Fibroblast of villous mesenchyme (primary cell): ENCODE measurements around the gene CNTNAP2. TPM values are rescaled to one million over a fixed set of nuclear protein-coding genes. Genes with fewer than 3 reads are reported as not detected.
"Not testable (repeated sequence)": the region's sequence is repeated elsewhere in the genome, so short reads cannot be mapped to it uniquely, and the experiment has no call there.

Experiments used
- DNase-seq: peaks from one replicate; pipeline ENCODE4 v3.0.0-alpha.2; 2010; ENCODE audit warnings: low read depth
- H3K4me3 ChIP-seq: 2 replicates; pipeline ENCODE4 v1.5.1; 2011; ENCODE audit warnings: low read depth, mild to moderate bottlenecking, low read length
- total RNA-seq: library from RNA; depleted of rRNA; stranded (reverse); fragments of >200 nt; gene quantifications from 2 replicates; pipeline ENCODE4 v1.2.3, GENCODE V29; 2012
- TF ChIP-seq, protein P1 (sequence below): IDR thresholded peaks from 2 replicates; pipeline ENCODE4 v1.5.1; 2012; ENCODE audit warnings: low read depth, mild to moderate bottlenecking, low read length; ENCODE audit not compliant: insufficient read depth

The CNTNAP2 gene
- total RNA-seq, 1 donor = not detected

DNA sequence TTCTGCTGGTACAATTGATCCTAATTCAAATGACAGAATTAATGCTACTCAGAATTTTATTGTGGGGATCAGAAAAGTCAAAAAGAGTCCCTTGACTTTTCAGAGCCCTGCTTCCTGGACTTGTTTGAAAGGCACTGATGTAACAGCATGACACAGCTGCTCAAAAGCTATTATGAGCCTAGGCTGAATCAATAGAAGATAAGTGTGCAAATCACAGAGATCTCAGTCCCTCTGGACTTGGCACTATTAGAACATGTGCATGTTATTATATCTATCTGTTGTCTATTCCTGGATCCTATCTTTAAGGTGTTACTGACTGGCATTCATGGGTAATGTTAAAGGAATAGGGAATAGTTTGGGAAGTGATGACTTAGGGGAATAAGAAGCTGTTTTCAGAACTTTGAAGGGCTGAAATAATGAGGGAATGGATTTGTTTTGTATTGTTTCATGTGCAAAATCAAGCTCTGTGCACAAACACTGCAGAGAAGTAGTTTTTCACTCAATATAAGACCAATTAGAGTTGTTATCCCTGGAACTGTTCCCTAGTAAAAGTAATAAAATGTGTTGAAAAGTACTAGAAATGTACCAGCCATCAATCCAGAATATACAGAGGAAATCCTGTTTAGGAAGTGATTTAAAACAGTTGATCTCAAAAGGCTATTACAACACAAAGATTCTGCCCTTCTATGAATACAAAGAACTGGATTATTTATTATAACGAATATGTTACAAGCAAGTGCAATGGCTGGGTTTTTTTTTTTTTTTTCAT is 1659.1 kb downstream of the CNTNAP2 start:
- no peak for DNase-seq
- TF ChIP-seq, protein P1, sequence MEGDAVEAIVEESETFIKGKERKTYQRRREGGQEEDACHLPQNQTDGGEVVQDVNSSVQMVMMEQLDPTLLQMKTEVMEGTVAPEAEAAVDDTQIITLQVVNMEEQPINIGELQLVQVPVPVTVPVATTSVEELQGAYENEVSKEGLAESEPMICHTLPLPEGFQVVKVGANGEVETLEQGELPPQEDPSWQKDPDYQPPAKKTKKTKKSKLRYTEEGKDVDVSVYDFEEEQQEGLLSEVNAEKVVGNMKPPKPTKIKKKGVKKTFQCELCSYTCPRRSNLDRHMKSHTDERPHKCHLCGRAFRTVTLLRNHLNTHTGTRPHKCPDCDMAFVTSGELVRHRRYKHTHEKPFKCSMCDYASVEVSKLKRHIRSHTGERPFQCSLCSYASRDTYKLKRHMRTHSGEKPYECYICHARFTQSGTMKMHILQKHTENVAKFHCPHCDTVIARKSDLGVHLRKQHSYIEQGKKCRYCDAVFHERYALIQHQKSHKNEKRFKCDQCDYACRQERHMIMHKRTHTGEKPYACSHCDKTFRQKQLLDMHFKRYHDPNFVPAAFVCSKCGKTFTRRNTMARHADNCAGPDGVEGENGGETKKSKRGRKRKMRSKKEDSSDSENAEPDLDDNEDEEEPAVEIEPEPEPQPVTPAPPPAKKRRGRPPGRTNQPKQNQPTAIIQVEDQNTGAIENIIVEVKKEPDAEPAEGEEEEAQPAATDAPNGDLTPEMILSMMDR = no peak
- no peak overlapping the region for H3K4me3 ChIP-seq

DNA sequence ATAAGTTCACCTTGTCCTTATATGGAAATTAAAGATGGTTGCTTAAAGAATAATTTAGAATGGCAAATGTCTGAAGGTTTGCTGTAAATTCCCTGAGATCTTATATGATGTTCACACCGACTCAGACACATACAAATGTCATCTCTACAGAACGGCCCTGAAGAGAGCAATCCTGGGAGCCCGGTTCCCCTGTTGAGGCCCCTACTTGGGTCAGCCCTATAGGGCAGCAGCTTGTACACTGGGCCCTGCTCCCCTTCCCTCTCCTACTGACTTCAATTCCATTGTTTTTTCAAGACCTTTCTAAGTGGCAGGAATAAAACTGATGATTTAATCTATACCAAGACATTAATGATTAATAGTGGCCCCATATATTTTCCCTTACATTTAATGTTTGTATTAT is 1660.7 kb downstream of the CNTNAP2 start:
- TF ChIP-seq, protein P1 = no peak
- H3K4me3 ChIP-seq = no peak overlapping the region
- no peak for DNase-seq

DNA sequence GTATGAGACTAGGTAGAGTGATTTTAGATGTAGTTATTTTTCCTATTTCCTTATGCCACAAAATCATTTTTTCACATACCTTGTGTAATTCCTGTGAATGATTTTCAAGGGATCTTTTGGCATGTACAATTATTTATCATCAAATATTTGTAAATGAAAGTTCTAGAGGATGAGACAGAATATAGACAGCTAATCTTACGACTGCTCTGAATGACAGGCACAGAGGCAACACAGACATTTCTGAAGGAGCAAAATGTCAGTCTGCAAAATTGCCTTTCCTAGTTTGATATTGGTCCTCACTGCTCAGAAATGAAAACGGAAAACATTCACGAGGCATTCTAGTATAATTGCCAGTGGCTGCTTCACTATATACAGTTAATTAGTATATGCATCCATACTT is 1663.3 kb downstream of the CNTNAP2 start:
- TF ChIP-seq, protein P1 = no peak
- H3K4me3 ChIP-seq = no peak overlapping the region
- DNase-seq = no peak

DNA sequence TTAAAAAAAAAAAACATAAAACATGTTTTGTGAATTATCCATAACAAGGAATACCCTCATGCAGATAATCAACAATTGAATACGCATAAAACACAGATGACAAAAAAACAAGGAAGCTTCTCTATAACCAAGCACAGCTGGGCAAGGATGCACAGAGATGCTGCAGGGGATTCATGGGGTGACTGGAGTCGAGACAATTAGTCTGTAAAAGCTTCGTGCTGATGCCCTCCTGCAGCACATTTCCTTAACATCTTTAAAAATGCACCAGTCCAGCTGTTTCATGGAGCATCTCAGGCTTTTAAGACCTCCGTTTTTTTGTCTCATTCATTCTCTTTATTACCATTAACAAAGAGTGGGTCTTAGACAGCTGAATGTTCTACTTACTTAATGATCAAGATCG is 1680.0 kb downstream of the CNTNAP2 start:
- no peak overlapping the region for H3K4me3 ChIP-seq
- TF ChIP-seq, protein P1 = no peak
- no peak for DNase-seq

DNA sequence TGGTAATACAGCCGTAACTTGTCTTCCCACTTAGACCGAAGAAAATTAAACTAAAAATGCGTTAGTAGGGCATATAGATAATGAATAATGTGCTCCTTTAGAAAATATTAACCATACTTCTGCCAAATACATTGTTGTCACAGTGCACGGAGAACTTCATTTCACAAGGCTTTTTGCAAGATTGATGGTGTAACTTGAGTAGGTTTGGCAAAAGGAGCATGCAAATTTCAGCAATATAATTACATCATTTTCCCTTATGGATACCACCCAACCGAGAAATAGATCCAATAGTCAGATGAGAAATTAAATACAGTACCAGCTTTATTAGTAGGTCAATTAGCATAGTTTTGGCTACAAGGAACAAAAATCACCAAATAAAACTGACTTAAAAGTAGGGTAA is 1681.4 kb downstream of the CNTNAP2 start:
- H3K4me3 ChIP-seq = no peak overlapping the region
- TF ChIP-seq, protein P1 = no peak
- DNase-seq = no peak

DNA sequence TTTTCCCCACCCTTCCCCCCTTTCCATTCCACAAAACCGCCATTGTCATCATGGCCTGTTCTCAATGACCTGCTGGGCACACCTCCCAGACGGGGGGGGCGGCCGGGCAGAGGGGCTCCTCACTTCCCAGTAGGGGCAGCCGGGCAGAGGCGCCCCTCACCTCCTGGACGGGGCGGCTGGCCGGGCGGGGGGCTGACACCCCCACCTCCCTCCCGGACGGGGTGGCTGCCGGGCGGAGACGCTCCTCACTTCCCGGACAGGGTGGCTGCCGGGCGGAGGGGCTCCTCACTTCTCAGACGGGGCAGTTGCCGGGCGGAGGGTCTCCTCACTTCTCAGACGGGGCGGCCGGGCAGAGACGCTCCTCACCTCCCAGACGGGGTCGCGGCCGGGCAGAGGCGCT is 1685.2 kb downstream of the CNTNAP2 start:
- DNase-seq, H3K4me3 ChIP-seq: not testable (repeated sequence)

DNA sequence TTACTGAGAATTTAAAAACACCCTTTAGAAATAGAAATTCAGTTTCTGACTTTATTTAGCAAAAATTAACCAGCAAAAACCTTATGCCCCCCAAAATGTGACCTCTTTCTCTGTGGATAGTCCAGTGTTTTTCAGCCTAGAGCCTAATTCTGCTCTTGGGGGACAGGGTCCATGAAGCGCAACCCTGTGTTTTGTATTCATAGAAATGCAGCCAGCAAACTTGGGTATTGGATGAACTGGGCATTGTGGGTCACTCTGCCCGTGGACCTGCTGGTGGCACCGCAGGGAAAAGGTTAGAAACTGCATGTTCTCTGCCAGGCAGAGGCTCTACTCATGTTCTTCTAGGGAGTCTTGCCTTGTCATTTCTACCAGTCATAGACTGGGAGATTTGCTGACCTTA is 1686.5 kb downstream of the CNTNAP2 start:
- TF ChIP-seq, protein P1 = no peak
- no peak overlapping the region for H3K4me3 ChIP-seq
- DNase-seq = no peak
